Measurements from ENCODE around the gene NYAP2. TPM values are rescaled to one million over a fixed set of nuclear protein-coding genes. Genes with fewer than 3 reads are reported as not detected.

The NYAP2 gene
- polyA plus RNA-seq, 1 experiment = not detected

GRCh38 chr2:225422145-225422544 is 22.6 kb downstream of the NYAP2 start:
- CTCF ChIA-PET = no interaction called here

GRCh38 chr2:225425284-225425683 is 25.8 kb downstream of the NYAP2 start:
- no peak for DNase-seq (ENCODE audit: low read depth, low spot score)
- Histone ChIP-seq H3K9me3 (ENCODE audit: control insufficient read depth, insufficient read depth, low read length) (no peaks in the 10 kb centered on the region), H3K4me3 (ENCODE audit: low read depth, low read length) (no peak overlapping the region), H3K27ac (ENCODE audit: low read depth, low read length) (no peak overlapping the region), H3K27me3 (ENCODE audit: control insufficient read depth, insufficient read depth, low read length) (no peaks in the 10 kb centered on the region)
- POLR2A ChIA-PET = no interaction called here
- CTCF ChIA-PET = no interaction called here
- TF ChIP-seq, protein P1, sequence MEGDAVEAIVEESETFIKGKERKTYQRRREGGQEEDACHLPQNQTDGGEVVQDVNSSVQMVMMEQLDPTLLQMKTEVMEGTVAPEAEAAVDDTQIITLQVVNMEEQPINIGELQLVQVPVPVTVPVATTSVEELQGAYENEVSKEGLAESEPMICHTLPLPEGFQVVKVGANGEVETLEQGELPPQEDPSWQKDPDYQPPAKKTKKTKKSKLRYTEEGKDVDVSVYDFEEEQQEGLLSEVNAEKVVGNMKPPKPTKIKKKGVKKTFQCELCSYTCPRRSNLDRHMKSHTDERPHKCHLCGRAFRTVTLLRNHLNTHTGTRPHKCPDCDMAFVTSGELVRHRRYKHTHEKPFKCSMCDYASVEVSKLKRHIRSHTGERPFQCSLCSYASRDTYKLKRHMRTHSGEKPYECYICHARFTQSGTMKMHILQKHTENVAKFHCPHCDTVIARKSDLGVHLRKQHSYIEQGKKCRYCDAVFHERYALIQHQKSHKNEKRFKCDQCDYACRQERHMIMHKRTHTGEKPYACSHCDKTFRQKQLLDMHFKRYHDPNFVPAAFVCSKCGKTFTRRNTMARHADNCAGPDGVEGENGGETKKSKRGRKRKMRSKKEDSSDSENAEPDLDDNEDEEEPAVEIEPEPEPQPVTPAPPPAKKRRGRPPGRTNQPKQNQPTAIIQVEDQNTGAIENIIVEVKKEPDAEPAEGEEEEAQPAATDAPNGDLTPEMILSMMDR (IDR thresholded peaks at IDR 0.05; ENCODE audit: low read depth, low read length) = no peak

More at GRCh38 chr2:225422145-225422544, 22.6 kb downstream of the NYAP2 start:
- TF ChIP-seq, protein P1 (IDR thresholded peaks at IDR 0.05; ENCODE audit: low read depth, low read length) = no peak
- DNase-seq (ENCODE audit: low read depth, low spot score) = no peak
- Histone ChIP-seq H3K4me3 (ENCODE audit: low read depth, low read length) (no peak overlapping the region), H3K27ac (ENCODE audit: low read depth, low read length) (no peak overlapping the region), H3K9me3 (ENCODE audit: control insufficient read depth, insufficient read depth, low read length) (no peaks in the 10 kb centered on the region), H3K27me3 (ENCODE audit: control insufficient read depth, insufficient read depth, low read length) (no peaks in the 10 kb centered on the region)
- POLR2A ChIA-PET = no interaction called here

DNA sequence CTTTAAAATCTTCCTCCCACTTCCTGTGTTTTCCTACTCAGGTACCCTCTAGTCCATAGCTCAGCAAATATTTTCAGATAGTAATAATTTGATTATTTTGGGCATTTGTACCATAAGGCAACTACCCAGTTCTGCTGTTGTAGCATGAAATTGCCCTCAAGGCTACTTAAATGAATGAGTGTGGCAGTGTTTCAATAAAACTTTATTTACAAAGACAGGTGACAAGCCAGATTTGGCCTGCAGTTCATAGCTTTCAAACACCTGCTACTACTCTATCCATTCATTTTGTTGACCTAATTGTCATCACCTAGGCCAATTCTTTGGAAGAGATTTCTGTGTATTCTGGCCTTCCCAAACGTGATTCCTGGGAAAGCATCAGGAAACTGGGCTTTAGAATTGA is 28.9 kb downstream of the NYAP2 start:
- Histone ChIP-seq H3K9me3 (ENCODE audit: control insufficient read depth, insufficient read depth, low read length) (no peaks in the 10 kb centered on the region), H3K27ac (ENCODE audit: low read depth, low read length) (no peak overlapping the region), H3K4me3 (ENCODE audit: low read depth, low read length) (no peak overlapping the region), H3K27me3 (ENCODE audit: control insufficient read depth, insufficient read depth, low read length) (no peaks in the 10 kb centered on the region)
- no peak for DNase-seq (ENCODE audit: low read depth, low spot score)
- ChIA-PET CTCF (no interaction called here), POLR2A (no interaction called here)
- TF ChIP-seq, protein P1 (IDR thresholded peaks at IDR 0.05; ENCODE audit: low read depth, low read length) = no peak

DNA sequence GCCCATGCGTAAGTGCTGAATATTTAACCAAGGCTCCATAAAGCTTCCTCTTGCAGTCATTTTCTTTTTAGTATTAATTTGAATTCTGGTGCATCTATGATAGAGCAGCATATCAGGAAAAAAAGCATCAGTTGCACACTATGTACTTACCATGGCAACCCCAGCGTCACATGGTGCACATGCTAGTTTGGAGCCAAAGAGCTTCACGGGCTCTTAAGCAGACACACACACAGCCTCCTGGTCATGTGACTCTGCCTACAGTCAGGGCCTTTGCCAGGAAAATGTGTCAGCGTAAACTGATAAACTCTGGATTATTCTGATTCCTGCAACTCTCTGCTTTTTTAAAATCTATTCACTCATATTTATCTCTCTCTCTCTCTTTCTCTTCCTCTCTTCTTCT is 30.2 kb downstream of the NYAP2 start:
- ChIA-PET POLR2A (no interaction called here), CTCF (no interaction called here)
- H3K27ac ChIP-seq (ENCODE audit: low read depth, low read length) = no peak overlapping the region
- H3K9me3 ChIP-seq (ENCODE audit: control insufficient read depth, insufficient read depth, low read length) = no peaks in the 10 kb centered on the region
- DNase-seq (ENCODE audit: low read depth, low spot score) = no peak
- no peaks in the 10 kb centered on the region for H3K27me3 ChIP-seq (ENCODE audit: control insufficient read depth, insufficient read depth, low read length)
- no peak overlapping the region for H3K4me3 ChIP-seq (ENCODE audit: low read depth, low read length)
- TF ChIP-seq, protein P1 (IDR thresholded peaks at IDR 0.05; ENCODE audit: low read depth, low read length) = no peak

GRCh38 chr2:225431105-225431863 is 31.8 kb downstream of the NYAP2 start:
- no peak overlapping the region for H3K4me3 ChIP-seq (ENCODE audit: low read depth, low read length)
- ChIA-PET CTCF (no interaction called here), POLR2A (no interaction called here)
- TF ChIP-seq, protein P1 (IDR thresholded peaks at IDR 0.05; ENCODE audit: low read depth, low read length) = no peak
- no peak overlapping the region for H3K27ac ChIP-seq (ENCODE audit: low read depth, low read length)
- DNase-seq (ENCODE audit: low read depth, low spot score) = no peak
- no peaks in the 10 kb centered on the region for H3K27me3 ChIP-seq (ENCODE audit: control insufficient read depth, insufficient read depth, low read length)
- no peaks in the 10 kb centered on the region for H3K9me3 ChIP-seq (ENCODE audit: control insufficient read depth, insufficient read depth, low read length)

Data from AG04450 (cell line).